HG03103 (cell line): ENCODE measurements around the gene TOMT.
"Not testable (repeated sequence)": the region's sequence is repeated elsewhere in the genome, so short reads cannot be mapped to it uniquely, and the experiment has no call there.

ENCODE experiments used
- ATAC-seq: cut with Tn5 transposase; IDR thresholded peaks from one replicate; pipeline ENCODE4 v1.9.1; 2021; ENCODE audit warnings: low read depth; ENCODE audit not compliant: unreplicated experiment

The TOMT gene

GRCh38 chr11:72123117-72123653, 17.5 kb downstream of the TOMT start:
- ATAC-seq = no peak

- no peak for ATAC-seq
These were observed 18.3 kb downstream of the TOMT start for GRCh38 chr11:72124046-72124445.

- no peak for ATAC-seq
These were observed 20.2 kb downstream of the TOMT start for GRCh38 chr11:72125956-72126355.

GRCh38 chr11:72127923-72128322, 22.2 kb downstream of the TOMT start:
- no peak for ATAC-seq

GRCh38 chr11:72129381-72129780, 23.7 kb downstream of the TOMT start:
- no peak for ATAC-seq

GRCh38 chr11:72132646-72133045, 26.9 kb downstream of the TOMT start:
- ATAC-seq = no peak

- ATAC-seq = not testable (repeated sequence)
These were observed 29.7 kb downstream of the TOMT start, which contains the start of gene FOLR3 for GRCh38 chr11:72135473-72135872. FOLR3 (plus strand) TSS chr11:72135725; CDS start chr11:72135953, 228 bp downstream.

- ATAC-seq = no peak
These were observed 30.4 kb downstream of the TOMT start for GRCh38 chr11:72135891-72136683.

- no peak for ATAC-seq
These were observed 31.0 kb downstream of the TOMT start for GRCh38 chr11:72136684-72137262.

- no peak for ATAC-seq
These were observed 33.2 kb downstream of the TOMT start for GRCh38 chr11:72138821-72139390.

- no peak for ATAC-seq
These were observed 33.8 kb downstream of the TOMT start for GRCh38 chr11:72139500-72139899.

- ATAC-seq = no peak
These were observed 34.9 kb downstream of the TOMT start for GRCh38 chr11:72140661-72141060.

GRCh38 chr11:72141066-72141465, 35.3 kb downstream of the TOMT start:
- ATAC-seq = no peak

- ATAC-seq = not testable (repeated sequence)
These were observed 36.4 kb downstream of the TOMT start for GRCh38 chr11:72142086-72142485.

GRCh38 chr11:72142543-72142942, 36.8 kb downstream of the TOMT start:
- not testable (repeated sequence) for ATAC-seq

- no peak for ATAC-seq
These were observed 39.3 kb downstream of the TOMT start for GRCh38 chr11:72144807-72145565.

GRCh38 chr11:72146625-72147024, 40.9 kb downstream of the TOMT start:
- no peak for ATAC-seq

GRCh38 chr11:72150882-72151281, 45.2 kb downstream of the TOMT start:
- no peak for ATAC-seq

- not testable (repeated sequence) for ATAC-seq
These were observed 48.1 kb downstream of the TOMT start for GRCh38 chr11:72153874-72154273.

- no peak for ATAC-seq
These were observed 49.1 kb downstream of the TOMT start for GRCh38 chr11:72154816-72155215.

GRCh38 chr11:72155751-72156150, 50.0 kb downstream of the TOMT start:
- ATAC-seq = no peak
